ENCODE measurements around the gene PGC. TPM values are rescaled to one million over a fixed set of nuclear protein-coding genes. Genes with fewer than 3 reads are reported as not detected.

Gene PGC
- total RNA-seq, 1 experiment from 2014 or later: 0.63 TPM

DNA sequence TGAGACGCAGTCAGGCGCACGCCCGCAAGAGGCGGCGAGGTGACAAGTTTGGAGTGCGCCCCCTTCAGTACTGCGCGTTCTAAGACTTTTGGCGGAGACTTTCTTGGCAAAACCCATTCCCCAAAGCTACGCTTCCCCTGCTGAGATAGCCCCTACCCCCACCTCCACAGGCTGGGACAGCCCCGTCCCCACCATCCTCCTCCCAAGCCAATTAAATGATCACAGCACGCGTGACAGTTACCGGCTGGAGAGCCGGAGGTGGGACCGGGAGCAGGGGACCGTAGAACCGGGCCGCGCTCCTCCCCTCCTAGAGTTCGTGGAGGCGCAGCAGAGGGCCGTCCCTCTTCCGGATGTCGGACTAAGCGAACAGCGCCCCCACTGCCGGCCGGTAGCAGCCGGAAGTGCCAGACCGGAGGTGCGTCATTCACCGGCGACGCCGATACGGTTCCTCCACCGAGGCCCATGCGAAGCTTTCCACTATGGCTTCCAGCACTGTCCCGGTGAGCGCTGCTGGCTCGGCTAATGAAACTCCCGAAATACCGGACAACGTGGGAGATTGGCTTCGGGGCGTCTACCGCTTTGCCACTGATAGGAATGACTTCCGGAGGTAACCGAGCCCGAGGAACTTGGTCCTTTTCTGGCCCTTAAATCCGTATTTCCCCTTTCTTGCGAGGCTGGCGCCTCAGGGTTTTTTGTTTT is 40.2 kb upstream of the PGC start, which contains the start of gene TOMM6 (continued):
- TF ChIP-seq, protein P1, sequence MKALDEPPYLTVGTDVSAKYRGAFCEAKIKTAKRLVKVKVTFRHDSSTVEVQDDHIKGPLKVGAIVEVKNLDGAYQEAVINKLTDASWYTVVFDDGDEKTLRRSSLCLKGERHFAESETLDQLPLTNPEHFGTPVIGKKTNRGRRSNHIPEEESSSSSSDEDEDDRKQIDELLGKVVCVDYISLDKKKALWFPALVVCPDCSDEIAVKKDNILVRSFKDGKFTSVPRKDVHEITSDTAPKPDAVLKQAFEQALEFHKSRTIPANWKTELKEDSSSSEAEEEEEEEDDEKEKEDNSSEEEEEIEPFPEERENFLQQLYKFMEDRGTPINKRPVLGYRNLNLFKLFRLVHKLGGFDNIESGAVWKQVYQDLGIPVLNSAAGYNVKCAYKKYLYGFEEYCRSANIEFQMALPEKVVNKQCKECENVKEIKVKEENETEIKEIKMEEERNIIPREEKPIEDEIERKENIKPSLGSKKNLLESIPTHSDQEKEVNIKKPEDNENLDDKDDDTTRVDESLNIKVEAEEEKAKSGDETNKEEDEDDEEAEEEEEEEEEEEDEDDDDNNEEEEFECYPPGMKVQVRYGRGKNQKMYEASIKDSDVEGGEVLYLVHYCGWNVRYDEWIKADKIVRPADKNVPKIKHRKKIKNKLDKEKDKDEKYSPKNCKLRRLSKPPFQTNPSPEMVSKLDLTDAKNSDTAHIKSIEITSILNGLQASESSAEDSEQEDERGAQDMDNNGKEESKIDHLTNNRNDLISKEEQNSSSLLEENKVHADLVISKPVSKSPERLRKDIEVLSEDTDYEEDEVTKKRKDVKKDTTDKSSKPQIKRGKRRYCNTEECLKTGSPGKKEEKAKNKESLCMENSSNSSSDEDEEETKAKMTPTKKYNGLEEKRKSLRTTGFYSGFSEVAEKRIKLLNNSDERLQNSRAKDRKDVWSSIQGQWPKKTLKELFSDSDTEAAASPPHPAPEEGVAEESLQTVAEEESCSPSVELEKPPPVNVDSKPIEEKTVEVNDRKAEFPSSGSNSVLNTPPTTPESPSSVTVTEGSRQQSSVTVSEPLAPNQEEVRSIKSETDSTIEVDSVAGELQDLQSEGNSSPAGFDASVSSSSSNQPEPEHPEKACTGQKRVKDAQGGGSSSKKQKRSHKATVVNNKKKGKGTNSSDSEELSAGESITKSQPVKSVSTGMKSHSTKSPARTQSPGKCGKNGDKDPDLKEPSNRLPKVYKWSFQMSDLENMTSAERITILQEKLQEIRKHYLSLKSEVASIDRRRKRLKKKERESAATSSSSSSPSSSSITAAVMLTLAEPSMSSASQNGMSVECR (CRISPR knock-in tag; IDR thresholded peaks at IDR 0.05; ENCODE audit: borderline replicate concordance): peak; percentile 25; the same call in 1 of the 2 replicates
- TF ChIP-seq, protein P2, sequence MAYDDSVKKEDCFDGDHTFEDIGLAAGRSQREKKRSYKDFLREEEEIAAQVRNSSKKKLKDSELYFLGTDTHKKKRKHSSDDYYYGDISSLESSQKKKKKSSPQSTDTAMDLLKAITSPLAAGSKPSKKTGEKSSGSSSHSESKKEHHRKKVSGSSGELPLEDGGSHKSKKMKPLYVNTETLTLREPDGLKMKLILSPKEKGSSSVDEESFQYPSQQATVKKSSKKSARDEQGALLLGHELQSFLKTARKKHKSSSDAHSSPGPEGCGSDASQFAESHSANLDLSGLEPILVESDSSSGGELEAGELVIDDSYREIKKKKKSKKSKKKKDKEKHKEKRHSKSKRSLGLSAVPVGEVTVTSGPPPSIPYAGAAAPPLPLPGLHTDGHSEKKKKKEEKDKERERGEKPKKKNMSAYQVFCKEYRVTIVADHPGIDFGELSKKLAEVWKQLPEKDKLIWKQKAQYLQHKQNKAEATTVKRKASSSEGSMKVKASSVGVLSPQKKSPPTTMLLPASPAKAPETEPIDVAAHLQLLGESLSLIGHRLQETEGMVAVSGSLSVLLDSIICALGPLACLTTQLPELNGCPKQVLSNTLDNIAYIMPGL (CRISPR knock-in tag; IDR thresholded peaks at IDR 0.05): peak; percentile 92
- TF ChIP-seq SP1 (CRISPR knock-in tag; conservative IDR thresholded peaks at IDR 0.05) (peak; percentile 85), FOXP1 (CRISPR knock-in tag; IDR thresholded peaks at IDR 0.05; ENCODE audit: borderline replicate concordance) (peak; percentile 75), ZBTB21 (CRISPR knock-in tag; IDR thresholded peaks at IDR 0.05; ENCODE audit: borderline replicate concordance) (no peak)
- TF ChIP-seq, protein P3, sequence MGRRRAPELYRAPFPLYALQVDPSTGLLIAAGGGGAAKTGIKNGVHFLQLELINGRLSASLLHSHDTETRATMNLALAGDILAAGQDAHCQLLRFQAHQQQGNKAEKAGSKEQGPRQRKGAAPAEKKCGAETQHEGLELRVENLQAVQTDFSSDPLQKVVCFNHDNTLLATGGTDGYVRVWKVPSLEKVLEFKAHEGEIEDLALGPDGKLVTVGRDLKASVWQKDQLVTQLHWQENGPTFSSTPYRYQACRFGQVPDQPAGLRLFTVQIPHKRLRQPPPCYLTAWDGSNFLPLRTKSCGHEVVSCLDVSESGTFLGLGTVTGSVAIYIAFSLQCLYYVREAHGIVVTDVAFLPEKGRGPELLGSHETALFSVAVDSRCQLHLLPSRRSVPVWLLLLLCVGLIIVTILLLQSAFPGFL (CRISPR knock-in tag; IDR thresholded peaks at IDR 0.05; ENCODE audit: borderline replicate concordance): 0 out of 2 replicates have a peak, but pooled peaks have one; percentile 7

DNA sequence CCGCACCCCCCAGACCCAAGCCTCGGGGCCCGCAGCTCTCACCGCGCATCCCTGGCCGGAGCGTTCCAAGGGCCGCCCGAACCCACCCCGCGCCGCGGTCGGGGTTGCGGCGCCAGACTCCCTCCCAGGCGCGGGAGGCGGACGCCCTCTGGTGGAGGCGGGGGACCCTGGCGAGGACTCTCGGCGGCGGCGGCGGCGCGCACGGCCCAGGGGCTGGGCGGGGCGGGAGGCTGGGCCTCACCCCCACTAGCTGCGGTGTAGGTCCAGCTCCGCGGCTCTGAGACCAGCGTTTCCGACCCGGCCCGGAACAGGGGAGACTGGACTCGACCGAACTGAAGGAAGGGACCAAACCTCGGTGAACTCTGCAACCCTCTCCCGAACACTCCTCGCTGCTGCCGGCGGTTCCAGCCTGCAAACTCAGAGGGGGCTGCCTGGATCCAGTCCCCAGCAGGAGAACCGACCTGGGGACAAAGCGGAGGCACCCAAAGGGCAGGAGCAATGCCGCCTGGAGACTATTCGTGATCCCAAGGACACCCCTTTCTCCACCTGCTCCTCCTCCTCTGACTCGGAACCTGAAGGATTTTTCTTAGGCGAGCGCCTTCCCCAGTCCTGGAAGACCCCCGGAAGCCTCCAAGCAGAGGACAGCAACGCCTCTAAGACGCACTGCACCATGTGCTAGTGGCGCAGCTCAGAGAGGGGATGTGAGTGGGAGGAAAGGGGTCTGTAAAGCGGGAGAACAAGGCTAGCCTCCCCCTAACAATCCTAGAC is 39.4 kb upstream of the PGC start:
- no peaks in the 10 kb centered on the region for H3K9me3 Mint-ChIP-seq
- H3K4me3 Mint-ChIP-seq: peak overlapping the region; percentile 96
- POLR2A ChIA-PET: interaction anchor here (1.0 to 2.0 kb wide), 5 partner anchors 109 to 263 kb away, joined by 3 to 9 read pairs (median 6); partner anchors contain the start of genes BYSL, MED20 and TAF8
- peak; percentile 88 for DNase-seq (ENCODE audit: low spot score)
- peaks cover 45% of the 10 kb centered on the region for H3K27me3 Mint-ChIP-seq (ENCODE audit: low read depth)
- CTCF ChIA-PET: interaction anchor here (0.6 to 4.7 kb wide), 77 partner anchors 8 to 777 kb away, joined by 3 to 71 read pairs (median 4); partner anchors contain the start of genes BYSL, C6orf132, CCND3 and MED20
- ATAC-seq: peak; percentile 74
- peaks cover 19% of the 10 kb centered on the region for H3K36me3 Mint-ChIP-seq
- H3K27ac Mint-ChIP-seq: peak overlapping the region; percentile 97
- H3K4me1 Mint-ChIP-seq: peaks cover 25% of the 10 kb centered on the region
- TF ChIP-seq FOXJ3 (CRISPR knock-in tag; IDR thresholded peaks at IDR 0.05; ENCODE audit: borderline replicate concordance) (no peak), EMX1 (CRISPR knock-in tag; IDR thresholded peaks at IDR 0.05) (no peak), MYBL2 (CRISPR knock-in tag; IDR thresholded peaks at IDR 0.05) (no peak), GABPB1 (CRISPR knock-in tag; IDR thresholded peaks at IDR 0.05) (peak; percentile 73), NFE2L1 (CRISPR knock-in tag; IDR thresholded peaks at IDR 0.05) (peak; percentile 31; the same call in 1 of the 2 replicates), ETV6 (CRISPR knock-in tag; IDR thresholded peaks at IDR 0.05) (0 out of 2 replicates have a peak, but pooled peaks have one; percentile 52), ESRRA (CRISPR knock-in tag; IDR thresholded peaks at IDR 0.05; ENCODE audit: borderline replicate concordance) (peak; percentile 51; the same call in 1 of the 2 replicates), SP1 (CRISPR knock-in tag; conservative IDR thresholded peaks at IDR 0.05) (peak; percentile 74), KAT7 (CRISPR knock-in tag; IDR thresholded peaks at IDR 0.05; ENCODE audit: borderline replicate concordance) (0 out of 2 replicates have a peak, but pooled peaks have one; percentile 44)
- TF ChIP-seq, protein P2 (CRISPR knock-in tag; IDR thresholded peaks at IDR 0.05): peak; percentile 99
- TF ChIP-seq, protein P4, sequence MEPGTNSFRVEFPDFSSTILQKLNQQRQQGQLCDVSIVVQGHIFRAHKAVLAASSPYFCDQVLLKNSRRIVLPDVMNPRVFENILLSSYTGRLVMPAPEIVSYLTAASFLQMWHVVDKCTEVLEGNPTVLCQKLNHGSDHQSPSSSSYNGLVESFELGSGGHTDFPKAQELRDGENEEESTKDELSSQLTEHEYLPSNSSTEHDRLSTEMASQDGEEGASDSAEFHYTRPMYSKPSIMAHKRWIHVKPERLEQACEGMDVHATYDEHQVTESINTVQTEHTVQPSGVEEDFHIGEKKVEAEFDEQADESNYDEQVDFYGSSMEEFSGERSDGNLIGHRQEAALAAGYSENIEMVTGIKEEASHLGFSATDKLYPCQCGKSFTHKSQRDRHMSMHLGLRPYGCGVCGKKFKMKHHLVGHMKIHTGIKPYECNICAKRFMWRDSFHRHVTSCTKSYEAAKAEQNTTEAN (CRISPR knock-in tag; IDR thresholded peaks at IDR 0.05): no peak
- TF ChIP-seq, protein P1 (CRISPR knock-in tag; IDR thresholded peaks at IDR 0.05; ENCODE audit: borderline replicate concordance): no peak
